Erythroblast (primary cell): ENCODE measurements around the gene SMIM32.

Source experiments
- GATA1 ChIP-seq: IDR thresholded peaks from 2 replicates; pipeline ENCODE4 v1.6.1; 2011; ENCODE audit warnings: low read depth, mild to moderate bottlenecking, control low read depth, low read length, moderate library complexity
- POLR2A ChIP-seq: IDR thresholded peaks from 2 replicates; pipeline ENCODE4 v1.6.1; 2011; ENCODE audit warnings: mild to moderate bottlenecking, low read length

DNA sequence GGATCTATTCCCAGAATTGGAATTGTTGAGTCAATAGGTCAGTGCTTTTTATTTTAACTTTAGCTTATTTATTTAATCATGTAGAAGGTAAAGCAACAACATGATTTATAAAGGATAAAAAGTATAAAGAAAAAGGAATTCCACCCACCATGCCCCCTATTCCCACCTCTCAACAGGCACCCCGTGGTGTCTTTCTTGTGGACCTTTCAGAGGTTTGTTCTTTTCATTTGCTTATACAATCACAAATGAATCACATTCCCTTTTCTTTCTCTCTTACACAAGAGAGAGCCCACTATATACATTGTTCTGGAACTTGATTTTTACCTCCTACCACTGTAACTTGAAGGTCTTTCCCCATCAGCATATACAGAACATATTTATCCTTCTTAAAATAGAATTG lies 37.2 kb upstream of the SMIM32 start:
- TF ChIP-seq POLR2A = no peak
- TF ChIP-seq GATA1 = no peak
